Stimulated activated CD4-positive, alpha-beta T cell treated with anti-CD3 and anti-CD28 coated beads, Interleukin-4, amount 100 ng/mL, for 4 hours (primary cell): ENCODE measurements around the gene HIBCH.
"Not testable (repeated sequence)": the region's sequence is repeated elsewhere in the genome, so short reads cannot be mapped to it uniquely, and the experiment has no call there.

ENCODE experiments used
- DNase-seq, 2 experiments: peaks; one replicate each; pipeline ENCODE4 v3.0.0-alpha.2; 2020

The HIBCH gene

GRCh38 chr2:190342611-190343010 is 23.0 kb upstream of the HIBCH start:
- no peak for DNase-seq

GRCh38 chr2:190340369-190340768 is 20.7 kb upstream of the HIBCH start:
- DNase-seq, result no peak

DNA sequence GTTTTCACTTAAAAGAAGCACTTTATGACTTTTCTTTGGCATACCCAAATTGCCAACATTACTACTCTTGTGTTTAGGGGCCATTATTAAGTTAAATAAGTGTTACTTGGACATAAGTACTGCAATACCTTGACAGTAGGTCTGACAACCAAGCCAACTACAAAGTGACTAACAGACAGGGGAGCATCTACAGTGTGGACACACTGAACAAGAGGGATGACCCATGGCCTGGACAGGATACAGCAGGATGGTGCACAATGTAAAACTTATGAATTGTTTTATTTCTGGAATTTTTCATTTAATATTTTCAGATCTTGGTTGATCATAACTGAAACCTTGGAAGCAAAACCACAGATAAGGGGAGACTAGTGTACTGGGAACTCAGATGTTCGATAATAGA is 19.8 kb upstream of the HIBCH start:
- DNase-seq, result no peak

- no peak for DNase-seq
These were observed 18.8 kb upstream of the HIBCH start for GRCh38 chr2:190338453-190338852.

- no peak for DNase-seq
These were observed 16.8 kb upstream of the HIBCH start for GRCh38 chr2:190336420-190336819.

DNA sequence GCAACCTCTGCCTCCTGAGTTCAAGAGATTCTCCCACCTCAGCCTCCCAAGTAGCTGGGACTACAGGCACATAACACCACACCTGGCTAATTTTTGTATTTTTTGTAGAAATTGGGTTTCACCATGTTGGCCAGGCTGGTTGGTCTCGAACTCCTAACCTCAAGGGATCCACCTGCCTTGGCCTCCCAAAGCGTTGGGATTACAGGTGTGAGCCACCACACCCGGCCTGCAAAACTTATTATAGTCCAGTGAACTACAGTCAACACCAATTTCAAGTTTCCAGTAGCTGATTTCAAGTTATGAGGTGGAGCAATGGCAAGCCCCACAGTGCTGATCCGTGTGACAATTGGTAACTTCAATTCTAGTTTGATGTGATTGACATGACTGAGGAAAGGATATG is 16.0 kb upstream of the HIBCH start:
- DNase-seq, result not testable (repeated sequence)

DNA sequence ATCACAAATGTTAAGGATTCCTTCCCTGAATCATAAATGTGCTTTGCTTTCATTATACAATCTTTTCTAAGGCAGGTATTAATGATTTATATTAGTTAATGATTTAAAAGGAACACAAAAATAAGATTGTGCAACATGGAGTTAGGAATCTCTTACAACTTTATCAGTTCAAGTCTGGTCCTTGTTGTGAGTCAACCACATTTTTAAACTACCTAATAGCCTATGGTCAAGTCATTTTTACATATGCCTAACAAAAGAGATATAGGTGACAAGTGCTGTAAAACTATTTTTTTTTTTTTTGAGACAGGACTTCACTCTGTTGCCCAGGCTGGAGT is 15.6 kb upstream of the HIBCH start:
- no peak for DNase-seq

GRCh38 chr2:190334479-190335224 is 15.0 kb upstream of the HIBCH start:
- no peak for DNase-seq

DNA sequence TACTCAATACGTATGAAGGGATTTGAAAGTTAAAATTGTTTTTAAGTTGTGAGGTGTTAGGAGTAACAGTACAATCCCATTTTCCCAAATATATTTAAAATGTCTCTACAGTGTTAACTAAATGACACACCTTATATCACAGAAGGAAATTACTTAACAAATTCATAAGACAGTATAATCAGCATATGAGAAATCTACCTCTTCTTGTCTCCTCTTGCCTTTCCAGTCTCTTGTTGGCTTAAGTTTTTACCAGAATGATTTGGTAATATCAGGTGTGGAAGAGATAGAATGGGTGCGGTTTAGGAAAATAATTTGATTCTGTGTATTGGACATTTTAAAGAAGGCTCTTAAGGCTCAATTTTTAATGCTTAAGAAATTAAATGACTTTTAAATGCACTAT is 14.3 kb upstream of the HIBCH start:
- no peak for DNase-seq

- DNase-seq, result no peak
These were observed 13.8 kb upstream of the HIBCH start for GRCh38 chr2:190333395-190333794.

DNA sequence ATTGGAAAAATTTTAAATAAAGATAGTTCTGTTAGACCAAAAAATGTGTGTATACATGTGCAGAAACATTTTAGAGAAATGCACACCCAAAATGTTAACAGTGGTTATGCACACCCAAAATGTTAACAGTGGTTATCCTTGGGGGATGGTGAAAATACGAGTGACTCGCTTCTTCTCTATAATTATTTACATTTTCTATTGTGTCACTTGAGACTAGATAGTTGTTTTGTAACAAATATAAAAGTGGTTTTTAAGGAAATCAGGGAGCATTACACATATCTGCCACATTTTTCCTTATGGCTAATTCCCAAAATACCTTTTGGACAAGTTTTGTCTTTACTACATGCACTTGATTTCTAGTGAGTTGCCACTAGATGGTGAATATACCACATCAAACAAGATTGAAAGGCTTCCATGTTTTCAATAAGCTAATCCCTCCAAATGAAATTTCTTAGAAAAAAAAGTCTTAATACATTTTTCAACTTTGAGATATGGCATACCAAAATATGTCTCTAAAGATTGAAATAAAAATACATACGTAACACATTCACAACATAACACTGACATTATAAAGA is 9.0 kb upstream of the HIBCH start:
- no peak for DNase-seq

DNA sequence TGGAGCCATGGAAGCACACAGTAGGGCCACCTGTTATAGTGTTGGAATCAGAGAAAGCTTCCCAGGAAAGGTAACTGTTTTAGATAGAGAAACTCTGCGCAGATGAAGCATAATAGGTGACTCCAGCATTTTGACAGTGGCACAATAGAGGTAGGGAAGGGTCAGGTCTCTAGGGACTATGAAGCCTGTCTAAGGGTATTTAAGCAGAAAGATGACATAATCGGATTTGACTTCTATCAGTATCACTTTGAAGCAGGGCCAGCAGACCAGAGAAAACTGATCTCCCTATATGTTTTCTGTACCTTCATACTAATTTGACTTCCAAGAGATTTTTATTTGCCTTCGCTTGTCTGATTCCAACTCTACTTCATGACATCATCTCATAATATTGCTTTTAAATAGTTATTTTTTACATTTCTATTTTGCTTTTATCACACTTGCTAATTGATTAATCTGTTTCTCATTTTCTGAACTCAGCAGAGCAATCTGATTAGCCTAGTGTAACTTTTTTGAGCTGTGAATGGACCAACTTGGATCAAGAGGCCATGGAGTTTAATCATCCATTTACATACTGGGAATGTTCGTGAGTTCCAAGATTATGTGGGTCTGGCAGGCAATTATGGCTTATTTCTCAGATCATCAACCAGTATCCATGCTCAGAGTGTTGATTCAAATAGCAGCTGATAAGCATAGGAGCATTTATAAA is 8.4 kb upstream of the HIBCH start:
- DNase-seq, result no peak

- DNase-seq, result no peak
These were observed 6.0 kb upstream of the HIBCH start for GRCh38 chr2:190325588-190325987.

DNA sequence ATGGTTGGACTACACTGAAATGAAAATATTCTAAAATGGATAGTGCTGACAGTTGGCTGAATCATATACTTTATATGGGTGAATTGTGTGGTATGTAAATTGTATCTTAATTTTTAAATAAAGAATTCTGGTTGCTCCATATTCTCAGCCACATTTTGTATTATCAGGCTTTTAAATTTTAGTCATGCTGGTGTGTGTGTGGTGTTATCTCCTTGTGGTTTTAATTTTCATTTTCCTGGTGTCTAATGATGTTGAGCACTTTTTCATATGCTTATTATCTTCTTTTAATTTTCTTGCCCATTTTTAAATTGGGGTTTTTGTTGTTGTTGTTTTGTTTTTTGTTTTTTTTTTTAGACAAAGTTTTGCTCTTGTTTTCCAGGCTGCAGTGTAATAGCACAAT is 3.8 kb upstream of the HIBCH start:
- no peak for DNase-seq

DNA sequence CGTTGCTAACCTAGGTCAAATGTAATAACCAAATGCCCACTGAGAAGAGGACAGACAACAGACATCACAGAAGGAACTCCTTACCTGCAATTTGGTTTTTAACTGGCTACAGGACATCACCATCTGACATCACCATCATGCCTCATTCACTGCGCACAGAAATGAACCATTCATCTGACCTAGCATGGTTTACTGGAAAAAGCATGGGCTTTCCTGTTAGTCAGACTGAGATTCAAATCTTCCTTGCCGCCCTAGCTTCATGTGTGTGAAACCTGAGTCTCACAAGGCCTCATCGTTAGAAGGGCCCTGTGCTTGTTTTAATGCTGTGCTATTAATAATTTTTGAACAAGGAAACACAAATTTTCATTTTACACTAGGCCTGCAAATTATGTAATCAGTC is 1.1 kb upstream of the HIBCH start:
- DNase-seq, result peak in 1 of 2 experiments; percentile 17

GRCh38 chr2:190318931-190319554 is 583 bp downstream of the HIBCH start:
- DNase-seq, result peak in 1 of 2 experiments; percentile 2

DNA sequence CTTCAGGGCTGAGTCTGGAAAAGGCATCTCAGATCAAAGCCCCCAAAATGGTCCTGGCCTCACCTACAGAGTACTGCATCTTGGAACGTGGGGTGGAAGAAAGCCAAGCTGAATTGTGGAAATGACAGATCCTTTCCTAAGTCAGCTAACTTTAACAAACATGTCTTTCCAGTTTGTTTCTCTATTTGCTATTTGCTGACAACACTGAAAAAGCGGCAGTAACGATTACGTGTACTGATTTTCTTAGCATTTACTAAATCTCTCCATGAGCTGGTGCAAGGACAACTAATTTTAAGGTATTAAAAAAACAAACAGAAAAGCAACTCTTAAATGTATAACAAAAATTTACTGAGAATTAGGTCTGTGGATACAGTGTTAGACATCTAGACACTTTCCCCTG is 1.1 kb downstream of the HIBCH start:
- no peak for DNase-seq

DNA sequence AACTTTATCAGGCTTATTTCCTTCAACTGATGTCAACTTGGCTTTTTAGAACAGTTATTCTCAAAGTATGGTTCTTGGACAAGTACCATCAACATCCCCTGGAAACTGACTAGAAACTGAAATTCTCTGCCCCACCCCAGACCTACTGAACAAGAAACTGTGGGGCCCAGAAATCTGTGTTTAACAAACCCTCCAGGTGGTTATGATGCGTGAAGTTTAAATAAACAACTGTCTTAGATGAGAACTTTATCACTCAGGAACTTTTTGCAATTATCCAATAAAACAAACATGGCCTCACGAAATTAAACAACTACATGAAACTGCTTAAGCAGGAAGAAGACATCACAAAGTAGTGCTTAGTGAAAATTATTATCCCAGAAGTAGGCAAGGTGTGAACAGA is 4.4 kb downstream of the HIBCH start:
- DNase-seq, result no peak

- DNase-seq, result no peak
These were observed 5.7 kb downstream of the HIBCH start for GRCh38 chr2:190313880-190314279.

GRCh38 chr2:190312635-190313025 is 7.0 kb downstream of the HIBCH start:
- DNase-seq, result not testable (repeated sequence)

DNA sequence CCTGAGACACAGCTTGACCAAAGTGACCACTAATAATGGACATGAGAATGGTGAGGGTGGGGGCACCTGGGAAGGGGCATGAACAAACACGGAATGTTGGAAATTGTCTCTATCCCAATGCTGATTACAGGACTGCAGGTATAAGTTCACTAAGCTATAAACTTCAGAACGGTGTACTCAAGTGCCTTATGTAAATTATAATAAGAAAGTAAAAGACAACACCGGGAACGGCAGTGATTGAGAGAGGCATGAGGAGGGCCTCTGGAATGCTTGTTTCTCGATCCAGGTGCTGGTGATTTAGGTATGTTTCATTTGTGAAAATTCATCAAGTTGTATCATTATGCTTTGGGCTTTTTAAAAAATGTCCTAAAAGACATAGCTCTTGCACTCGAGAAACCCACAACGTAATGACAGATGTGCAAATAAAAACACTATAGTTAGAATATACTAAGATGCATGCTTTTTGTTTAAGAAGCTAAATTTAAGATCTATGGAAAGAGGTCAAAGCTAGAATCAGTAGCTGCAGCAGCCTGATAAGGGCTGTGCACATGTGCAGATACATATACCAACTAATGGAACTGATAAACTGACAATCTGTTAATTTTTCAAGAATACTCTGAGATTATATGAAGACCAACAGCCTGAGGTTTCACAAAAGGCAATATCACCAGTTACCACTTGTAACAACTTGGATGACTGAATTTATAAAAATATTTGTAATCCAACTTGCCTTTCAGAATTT is 7.6 kb downstream of the HIBCH start:
- DNase-seq, result no peak

DNA sequence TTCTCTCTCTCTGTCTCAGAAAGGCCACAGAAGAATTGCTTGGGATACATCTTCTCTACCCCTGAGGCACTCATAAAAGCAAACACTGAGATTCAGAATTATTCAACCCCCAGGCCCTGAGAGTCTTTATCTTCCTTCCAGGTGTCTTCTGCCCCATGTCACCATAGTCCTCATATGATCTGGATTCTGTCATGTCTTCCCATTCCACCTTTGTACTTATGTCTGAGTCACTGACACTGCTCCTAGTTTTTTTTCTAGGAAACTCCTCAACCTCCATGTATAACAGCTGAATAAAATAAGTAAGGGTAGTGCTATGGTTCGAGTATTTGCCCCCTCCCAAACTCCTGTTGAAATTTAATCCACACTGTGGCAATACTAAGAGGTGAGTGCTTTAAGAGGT is 11.6 kb downstream of the HIBCH start:
- DNase-seq, result no peak

DNA sequence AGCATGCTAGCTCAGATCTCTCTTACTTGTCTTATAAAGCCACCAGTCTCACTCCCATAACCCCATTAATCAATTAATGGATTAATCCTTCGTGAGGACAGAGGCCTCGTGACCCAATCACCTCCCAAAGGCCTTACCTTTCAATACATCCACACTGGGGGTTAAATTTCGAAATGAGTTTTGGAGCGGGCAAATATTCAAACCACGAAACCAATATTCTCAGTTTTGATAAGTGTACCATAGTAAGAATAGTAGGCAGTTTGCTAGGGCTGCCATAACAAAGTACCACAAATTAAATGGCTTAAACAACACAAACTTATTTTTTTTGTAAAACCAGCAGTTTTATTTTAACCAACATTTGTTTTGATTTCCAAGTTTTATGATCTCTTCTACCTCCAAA is 15.2 kb downstream of the HIBCH start:
- DNase-seq, result no peak
